ENCODE measurements around the gene ANO4.

Gene ANO4

GRCh38 chr12:100995201-100995600 is 200.6 kb downstream of the ANO4 start:
- no peak for DNase-seq

GRCh38 chr12:100995771-100996170 is 201.2 kb downstream of the ANO4 start:
- DNase-seq, result no peak

- DNase-seq, result no peak
Observed at GRCh38 chr12:101001669-101002068, 207.1 kb downstream of the ANO4 start.

- DNase-seq, result no peak
Observed at GRCh38 chr12:101002696-101003419, 208.3 kb downstream of the ANO4 start.

- DNase-seq, result no peak
Observed at GRCh38 chr12:101004898-101005297, 210.3 kb downstream of the ANO4 start.

- DNase-seq, result no peak
Observed at GRCh38 chr12:101009274-101009673, 214.7 kb downstream of the ANO4 start.

- DNase-seq, result no peak
Observed at GRCh38 chr12:101010896-101011295, 216.3 kb downstream of the ANO4 start.

- DNase-seq, result no peak
Observed at GRCh38 chr12:101013993-101014392, 219.4 kb downstream of the ANO4 start.

- DNase-seq, result no peak
Observed at GRCh38 chr12:101015044-101015443, 220.5 kb downstream of the ANO4 start.

GRCh38 chr12:101018540-101018939 is 224.0 kb downstream of the ANO4 start:
- peak in 1 of 2 experiments; percentile 77 for DNase-seq

GRCh38 chr12:101019201-101019600 is 224.6 kb downstream of the ANO4 start:
- DNase-seq, result no peak

- no peak for DNase-seq
Observed at GRCh38 chr12:101019667-101020066, 225.1 kb downstream of the ANO4 start.

- no peak for DNase-seq
Observed at GRCh38 chr12:101021442-101021841, 226.9 kb downstream of the ANO4 start.

- peak; percentile 36 to 87 for DNase-seq
Observed at GRCh38 chr12:101021911-101022388, 227.4 kb downstream of the ANO4 start.

- no peak for DNase-seq
Observed at GRCh38 chr12:101027200-101027599, 232.6 kb downstream of the ANO4 start.

- DNase-seq, result no peak
Observed at GRCh38 chr12:101027816-101028215, 233.2 kb downstream of the ANO4 start.

GRCh38 chr12:101038289-101038871 is 243.8 kb downstream of the ANO4 start:
- DNase-seq, result no peak

- no peak for DNase-seq
Observed at GRCh38 chr12:101039848-101040531, 245.4 kb downstream of the ANO4 start.

GRCh38 chr12:101040936-101041335 is 246.4 kb downstream of the ANO4 start:
- no peak for DNase-seq

- no peak for DNase-seq
Observed at GRCh38 chr12:101042211-101042610, 247.6 kb downstream of the ANO4 start.

GRCh38 chr12:101044512-101045059 is 250.0 kb downstream of the ANO4 start:
- DNase-seq, result no peak

GRCh38 chr12:101045486-101046464 is 251.2 kb downstream of the ANO4 start:
- DNase-seq, result no peak
